A549 (cell line): Measurements from ENCODE around the gene SERPINF2. TPM values are rescaled to one million over a fixed set of nuclear protein-coding genes. Genes with fewer than 3 reads are reported as not detected.

Experiments
- CBX8 ChIP-seq: fragments of 200-600 bp; sonication (generic); IDR thresholded peaks from 2 replicates; pipeline ENCODE4 v1.6.1; 2016
- CEBPB ChIP-seq, 2 experiments: fragments of >200 bp in 1 of 2; sonication (Bioruptor Twin) in 1 of 2; formaldehyde crosslinking in 1 of 2; IDR thresholded peaks; 2 replicates each; pipeline ENCODE4 v1.6.1; 2012 to 2016
- CHD4 ChIP-seq: fragments of 200-600 bp; sonication (generic); IDR thresholded peaks from 2 replicates; pipeline ENCODE4 v1.6.1; 2016; ENCODE audit warnings: antibody characterized with exemption, mild to moderate bottlenecking, borderline replicate concordance
- EHF ChIP-seq: fragments of 250-450 bp; sonication (Bioruptor Pico); IDR thresholded peaks from 2 replicates; pipeline ENCODE4 v1.5.0; 2020; ENCODE audit warnings: mild to moderate bottlenecking
- EHMT2 ChIP-seq: fragments of 200-600 bp; sonication (generic); IDR thresholded peaks from 2 replicates; pipeline ENCODE4 v1.6.1; 2016; ENCODE audit warnings: antibody characterized with exemption, low read depth, mild to moderate bottlenecking, moderate library complexity
- EP300 ChIP-seq, 2 experiments: fragments of >200 bp; sonication (Bioruptor Twin); formaldehyde crosslinking; IDR thresholded peaks; 2 replicates in 1 of 2; 3 replicates in 1 of 2; pipeline ENCODE4 v1.6.1; 2016 to 2017
- FOSB ChIP-seq: fragments of 250-450 bp; sonication (Bioruptor Pico); IDR thresholded peaks from 2 replicates; pipeline ENCODE4 v1.5.0; 2020; ENCODE audit warnings: mild to moderate bottlenecking, moderate library complexity
- GATA3 ChIP-seq: IDR thresholded peaks from 2 replicates; pipeline ENCODE4 v1.6.1; 2012; ENCODE audit warnings: borderline replicate concordance
- HEYL ChIP-seq: fragments of 250-450 bp; sonication (Bioruptor Pico); IDR thresholded peaks from 2 replicates; pipeline ENCODE4 v1.8.0; 2021; ENCODE audit warnings: mild to moderate bottlenecking, moderate library complexity
- HOXB5 ChIP-seq: fragments of 250-450 bp; sonication (Bioruptor Pico); IDR thresholded peaks from 2 replicates; pipeline ENCODE4 v1.5.0; 2020; ENCODE audit warnings: mild to moderate bottlenecking, moderate library complexity
- JUN ChIP-seq, 2 experiments: fragments of >200 bp; sonication (Bioruptor Twin); formaldehyde crosslinking; IDR thresholded peaks; 2 replicates in 1 of 2; 3 replicates in 1 of 2; pipeline ENCODE4 v1.6.1; 2016 to 2017
- JUNB ChIP-seq: fragments of >200 bp; sonication (Bioruptor Twin); formaldehyde crosslinking; IDR thresholded peaks from 2 replicates; pipeline ENCODE4 v1.6.1; 2016
- KDM5A ChIP-seq: fragments of 200-600 bp; sonication (generic); IDR thresholded peaks from 2 replicates; pipeline ENCODE4 v1.6.1; 2016; ENCODE audit warnings: antibody characterized with exemption, mild to moderate bottlenecking
- MAFK ChIP-seq: fragments of 450-650 bp; IDR thresholded peaks from 2 replicates; pipeline ENCODE4 v1.6.1; 2014; ENCODE audit not compliant: partially characterized antibody
- MAZ ChIP-seq: fragments of 150-350 bp; IDR thresholded peaks from 2 replicates; pipeline ENCODE4 v1.6.1; 2014; ENCODE audit warnings: antibody characterized with exemption, low read depth, low read length, borderline replicate concordance
- MYC ChIP-seq: IDR thresholded peaks from 2 replicates; pipeline ENCODE4 v1.6.1; 2012; ENCODE audit warnings: mild to moderate bottlenecking, inconsistent platforms, low read length, improper control_type of control experiment, borderline replicate concordance
- NPAS2 ChIP-seq: fragments of 250-450 bp; sonication (Bioruptor Pico); IDR thresholded peaks from 2 replicates; pipeline ENCODE4 v1.8.0; 2022; ENCODE audit warnings: mild to moderate bottlenecking, moderate library complexity, borderline replicate concordance
- NR3C1 ChIP-seq: fragments of >200 bp; sonication (Bioruptor Twin); formaldehyde crosslinking; IDR thresholded peaks from 3 replicates; pipeline ENCODE4 v1.6.1; 2017
- POLR2A ChIP-seq: IDR thresholded peaks from 2 replicates; pipeline ENCODE4 v1.6.1; 2012; ENCODE audit warnings: mild to moderate bottlenecking, low read length
- POLR2AphosphoS2 ChIP-seq: conservative IDR thresholded peaks from 2 replicates; pipeline ENCODE4 v1.6.1; 2012; ENCODE audit warnings: low read length, improper control_type of control experiment, inconsistent platforms
- RARB ChIP-seq: fragments of 250-450 bp; sonication (Bioruptor Pico); IDR thresholded peaks from 2 replicates; pipeline ENCODE4 v1.8.0; 2021; ENCODE audit warnings: mild to moderate bottlenecking, moderate library complexity
- RNF2 ChIP-seq: fragments of 200-600 bp; sonication (generic); IDR thresholded peaks from 2 replicates; pipeline ENCODE4 v1.6.1; 2016; ENCODE audit warnings: low read depth, mild to moderate bottlenecking, antibody characterized with exemption, moderate library complexity, borderline replicate concordance
- SMC3 ChIP-seq: fragments of >200 bp; sonication (Bioruptor Twin); formaldehyde crosslinking; IDR thresholded peaks from 3 replicates; pipeline ENCODE4 v1.6.1; 2018; ENCODE audit warnings: inconsistent platforms
- SREBF2 ChIP-seq: fragments of 450-650 bp; IDR thresholded peaks from 2 replicates; pipeline ENCODE4 v1.6.1; 2014; ENCODE audit warnings: mild to moderate bottlenecking, moderate library complexity
- TFCP2L1 ChIP-seq: fragments of 250-450 bp; sonication (Bioruptor Pico); IDR thresholded peaks from 2 replicates; pipeline ENCODE4 v1.5.0; 2021; ENCODE audit warnings: mild to moderate bottlenecking
- ZSCAN20 ChIP-seq: fragments of 250-450 bp; sonication (Bioruptor Pico); IDR thresholded peaks from 2 replicates; pipeline ENCODE4 v1.8.0; 2022; ENCODE audit warnings: mild to moderate bottlenecking, moderate library complexity
- polyA plus RNA-seq, 4 experiments: library from polyadenylated mRNA; depleted of rRNA in 3 of 4; stranded (reverse); fragments of >200 nt; fragmentation: RNase III in 1 of 4; extraction: RNeasy Plus Mini Kit Qiagen cat#74134 plus additional on column Dnase treatment in 1 of 4; gene quantifications; 2 replicates in 3 of 4; 3 replicates in 1 of 4; pipeline ENCODE4 v1.2.3, GENCODE V29; 2011 to 2017
- TF ChIP-seq, protein P1 (sequence below): fragments of 200-600 bp; sonication (generic); IDR thresholded peaks from 2 replicates; pipeline ENCODE4 v1.6.1; 2016; ENCODE audit warnings: antibody characterized with exemption, mild to moderate bottlenecking, moderate library complexity
- TF ChIP-seq, protein P2 (sequence below): fragments of >200 bp; sonication (Bioruptor Twin); formaldehyde crosslinking; IDR thresholded peaks from 2 replicates; pipeline ENCODE4 v1.6.1; 2016
- TF ChIP-seq, protein P3 (sequence below): fragments of >200 bp; sonication (Bioruptor Twin); formaldehyde crosslinking; IDR thresholded peaks from 3 replicates; pipeline ENCODE4 v1.5.1; 2016
- TF ChIP-seq, protein P4 (sequence below): IDR thresholded peaks from 2 replicates; pipeline ENCODE4 v1.6.1; 2012

The SERPINF2 gene
- polyA plus RNA-seq, 2 of the 4 experiments (the other 2 are of a cell fraction) = 2.1 to 2.9 TPM

DNA sequence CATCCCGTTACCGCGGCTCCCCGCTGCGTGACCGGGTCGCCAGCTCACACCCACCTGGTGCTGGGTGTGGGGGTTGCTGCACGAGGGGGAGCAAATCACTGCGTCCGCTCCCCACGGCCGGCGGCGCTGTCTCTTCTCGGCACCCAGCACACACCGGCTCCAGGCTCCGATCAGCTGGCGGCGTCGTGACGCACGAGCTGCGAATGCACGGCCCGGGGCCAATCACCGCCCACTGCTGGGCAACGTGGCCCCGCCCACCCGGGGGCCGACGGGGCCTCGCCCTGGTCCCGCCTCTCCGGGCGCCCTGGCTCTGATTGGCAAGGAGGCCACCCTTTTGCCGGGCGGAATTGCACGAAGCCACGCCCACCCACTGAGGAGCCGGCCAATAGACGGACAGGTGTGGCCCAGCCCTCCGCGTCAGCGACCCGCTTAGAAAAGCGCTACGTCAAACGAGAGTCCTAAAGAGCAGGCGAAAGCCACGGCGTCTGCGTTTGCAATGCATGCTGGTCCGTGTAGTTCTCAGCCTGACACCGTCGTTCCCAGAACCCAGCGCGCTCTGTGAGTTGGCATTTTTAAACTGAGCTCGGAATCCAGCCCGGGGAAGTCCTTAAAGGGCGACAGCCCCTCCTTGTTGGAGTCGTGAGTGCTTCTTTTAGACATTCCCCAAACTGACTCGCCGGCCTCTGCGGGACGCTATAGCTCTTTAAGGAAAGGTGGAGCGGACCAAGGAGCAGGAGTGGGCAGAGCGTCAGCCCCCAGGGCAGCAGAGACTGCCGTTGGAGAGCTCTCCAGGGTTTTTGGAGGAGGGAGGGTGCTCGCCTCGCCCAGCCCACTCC is 26.4 kb upstream of the SERPINF2 start (continued):
- TF ChIP-seq, protein P1, sequence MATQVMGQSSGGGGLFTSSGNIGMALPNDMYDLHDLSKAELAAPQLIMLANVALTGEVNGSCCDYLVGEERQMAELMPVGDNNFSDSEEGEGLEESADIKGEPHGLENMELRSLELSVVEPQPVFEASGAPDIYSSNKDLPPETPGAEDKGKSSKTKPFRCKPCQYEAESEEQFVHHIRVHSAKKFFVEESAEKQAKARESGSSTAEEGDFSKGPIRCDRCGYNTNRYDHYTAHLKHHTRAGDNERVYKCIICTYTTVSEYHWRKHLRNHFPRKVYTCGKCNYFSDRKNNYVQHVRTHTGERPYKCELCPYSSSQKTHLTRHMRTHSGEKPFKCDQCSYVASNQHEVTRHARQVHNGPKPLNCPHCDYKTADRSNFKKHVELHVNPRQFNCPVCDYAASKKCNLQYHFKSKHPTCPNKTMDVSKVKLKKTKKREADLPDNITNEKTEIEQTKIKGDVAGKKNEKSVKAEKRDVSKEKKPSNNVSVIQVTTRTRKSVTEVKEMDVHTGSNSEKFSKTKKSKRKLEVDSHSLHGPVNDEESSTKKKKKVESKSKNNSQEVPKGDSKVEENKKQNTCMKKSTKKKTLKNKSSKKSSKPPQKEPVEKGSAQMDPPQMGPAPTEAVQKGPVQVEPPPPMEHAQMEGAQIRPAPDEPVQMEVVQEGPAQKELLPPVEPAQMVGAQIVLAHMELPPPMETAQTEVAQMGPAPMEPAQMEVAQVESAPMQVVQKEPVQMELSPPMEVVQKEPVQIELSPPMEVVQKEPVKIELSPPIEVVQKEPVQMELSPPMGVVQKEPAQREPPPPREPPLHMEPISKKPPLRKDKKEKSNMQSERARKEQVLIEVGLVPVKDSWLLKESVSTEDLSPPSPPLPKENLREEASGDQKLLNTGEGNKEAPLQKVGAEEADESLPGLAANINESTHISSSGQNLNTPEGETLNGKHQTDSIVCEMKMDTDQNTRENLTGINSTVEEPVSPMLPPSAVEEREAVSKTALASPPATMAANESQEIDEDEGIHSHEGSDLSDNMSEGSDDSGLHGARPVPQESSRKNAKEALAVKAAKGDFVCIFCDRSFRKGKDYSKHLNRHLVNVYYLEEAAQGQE = peak; percentile 42
- TF ChIP-seq, protein P2, sequence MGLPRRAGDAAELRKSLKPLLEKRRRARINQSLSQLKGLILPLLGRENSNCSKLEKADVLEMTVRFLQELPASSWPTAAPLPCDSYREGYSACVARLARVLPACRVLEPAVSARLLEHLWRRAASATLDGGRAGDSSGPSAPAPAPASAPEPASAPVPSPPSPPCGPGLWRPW = no peak
- peak; percentile 96; the same call in 1 of the 2 replicates for TF ChIP-seq FOSB (CRISPR knock-in tag)
- peak; percentile 40 to 74; a peak in 2 of 5 replicates for TF ChIP-seq JUN (IDR thresholded peaks at IDR 0.05)
- TF ChIP-seq CHD4 = no peak
- peak; percentile 97 for TF ChIP-seq MAFK
- TF ChIP-seq ZSCAN20 (CRISPR knock-in tag) = no peak
- no peak for TF ChIP-seq EHMT2
- TF ChIP-seq MYC = 0 out of 2 replicates have a peak, but pooled peaks have one; percentile 54
- TF ChIP-seq MAZ = 0 out of 2 replicates have a peak, but pooled peaks have one; percentile 23
- peak; percentile 97 for TF ChIP-seq POLR2A
- TF ChIP-seq CBX8 = no peak
- TF ChIP-seq, protein P3, sequence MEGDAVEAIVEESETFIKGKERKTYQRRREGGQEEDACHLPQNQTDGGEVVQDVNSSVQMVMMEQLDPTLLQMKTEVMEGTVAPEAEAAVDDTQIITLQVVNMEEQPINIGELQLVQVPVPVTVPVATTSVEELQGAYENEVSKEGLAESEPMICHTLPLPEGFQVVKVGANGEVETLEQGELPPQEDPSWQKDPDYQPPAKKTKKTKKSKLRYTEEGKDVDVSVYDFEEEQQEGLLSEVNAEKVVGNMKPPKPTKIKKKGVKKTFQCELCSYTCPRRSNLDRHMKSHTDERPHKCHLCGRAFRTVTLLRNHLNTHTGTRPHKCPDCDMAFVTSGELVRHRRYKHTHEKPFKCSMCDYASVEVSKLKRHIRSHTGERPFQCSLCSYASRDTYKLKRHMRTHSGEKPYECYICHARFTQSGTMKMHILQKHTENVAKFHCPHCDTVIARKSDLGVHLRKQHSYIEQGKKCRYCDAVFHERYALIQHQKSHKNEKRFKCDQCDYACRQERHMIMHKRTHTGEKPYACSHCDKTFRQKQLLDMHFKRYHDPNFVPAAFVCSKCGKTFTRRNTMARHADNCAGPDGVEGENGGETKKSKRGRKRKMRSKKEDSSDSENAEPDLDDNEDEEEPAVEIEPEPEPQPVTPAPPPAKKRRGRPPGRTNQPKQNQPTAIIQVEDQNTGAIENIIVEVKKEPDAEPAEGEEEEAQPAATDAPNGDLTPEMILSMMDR = 0 out of 3 replicates have a peak, but pooled peaks have one; percentile 5
- no peak for TF ChIP-seq JUNB
- TF ChIP-seq TFCP2L1 = peak; percentile 93
- no peak for TF ChIP-seq EP300 (IDR thresholded peaks at IDR 0.05)
- no peak for TF ChIP-seq SMC3
- TF ChIP-seq POLR2AphosphoS2 = peak; percentile 7; the same call in 1 of the 2 replicates
- peak; percentile 72; the same call in 1 of the 2 replicates for TF ChIP-seq EHF (CRISPR knock-in tag)
- TF ChIP-seq HOXB5 (CRISPR knock-in tag) = peak; percentile 84; the same call in 1 of the 2 replicates
- TF ChIP-seq SREBF2 = no peak
- peak; percentile 59; the same call in 1 of the 2 replicates for TF ChIP-seq HEYL (CRISPR knock-in tag)
- TF ChIP-seq CEBPB (IDR thresholded peaks at IDR 0.05) = 0 out of 4 replicates have a peak, but pooled peaks of 1 of the 2 experiments have one; percentile 19
- no peak for TF ChIP-seq NPAS2
- TF ChIP-seq RARB (CRISPR knock-in tag) = peak; percentile 76
- no peak for TF ChIP-seq KDM5A
- no peak for TF ChIP-seq NR3C1
- TF ChIP-seq RNF2 = no peak
- TF ChIP-seq, protein P4, sequence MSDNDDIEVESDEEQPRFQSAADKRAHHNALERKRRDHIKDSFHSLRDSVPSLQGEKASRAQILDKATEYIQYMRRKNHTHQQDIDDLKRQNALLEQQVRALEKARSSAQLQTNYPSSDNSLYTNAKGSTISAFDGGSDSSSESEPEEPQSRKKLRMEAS = peak; percentile 62
- 0 out of 2 replicates have a peak, but pooled peaks have one; percentile 14 for TF ChIP-seq GATA3
